Adrenal gland (tissue), 12 donors: ENCODE results near the gene CLIC4. TPM values are rescaled to one million over a fixed set of nuclear protein-coding genes. Genes with fewer than 3 reads are reported as not detected.
A peak's percentile ranks its signal among the peaks of the same experiment; 100 is the strongest.
"Not testable (repeated sequence)": the region's sequence is repeated elsewhere in the genome, so short reads cannot be mapped to it uniquely, and the experiment has no call there.

ENCODE experiments used
- DNase-seq, 7 donors: peaks; one replicate each; pipeline ENCODE4 v3.0.0-alpha.2; 2019 to 2020
- H3K27ac ChIP-seq, 5 donors: fragments of 200-600 bp; sonication (generic) in 4 of 5; 1 replicate in 3 of 5; 2 replicates in 2 of 5; pipeline versions ENCODE4 v1.5.1 to v1.8.0; 2016 to 2020; ENCODE audit warnings: mild to moderate bottlenecking in 1 of 5
- H3K27me3 ChIP-seq: fragments of 200-600 bp; 2 replicates; pipeline ENCODE4 v1.8.0; 2021
- H3K36me3 ChIP-seq, 2 donors: fragments of 200-600 bp; replicated peaks in 1 of 2; 1 replicate in 1 of 2; 2 replicates in 1 of 2; pipeline versions ENCODE4 v1.5.1 to v1.8.0; 2018 to 2022
- H3K4me1 ChIP-seq, 2 donors: fragments of 200-600 bp; replicated peaks in 1 of 2; 1 replicate in 1 of 2; 2 replicates in 1 of 2; pipeline versions ENCODE4 v1.5.1 to v1.8.0; 2018 to 2021
- H3K4me3 ChIP-seq, 4 donors: fragments of 200-600 bp; sonication (generic) in 3 of 4; one replicate each; pipeline ENCODE4 v1.5.1; 2016 to 2018
- H3K9me3 ChIP-seq, 3 donors: fragments of 200-600 bp; sonication (generic) in 1 of 3; replicated peaks in 1 of 3; 1 replicate in 2 of 3; 2 replicates in 1 of 3; pipeline versions ENCODE4 v1.5.1 to v1.8.0; 2016 to 2021
- POLR2A ChIP-seq, 2 donors: fragments of 450-650 bp; IDR thresholded peaks; one replicate each; pipeline ENCODE4 v1.6.1; 2017; ENCODE audit warnings: antibody characterized with exemption in 2 of 2, mild to moderate bottlenecking in 2 of 2, moderate library complexity in 1 of 2
- WGBS, 4 donors: extraction: QIAGEN DNeasy Blood & Tissue Kit in 2 of 4; methylation state at CpG; one replicate each; pipeline versions ENCODE4 v1.1.5 to v1.1.7; 2013 to 2017; 5-methylcytosine and 5-hydroxymethylcytosine counted together
- intact Hi-C, 2 donors: fragments of 100-400 bp; cut with DNase I; formaldehyde crosslinking; loops; one replicate each; pipeline versions ENCODE4 v1.14.1 to v1.15.0; 2022 to 2023
- polyA plus RNA-seq, 3 donors: library from polyadenylated mRNA; stranded (reverse); fragments of 200-250 nt in 2 of 3; fragments of 350-450 nt in 1 of 3; fragmentation: Illumina TruSeq in 1 of 3; extraction: RNeasy Lipid Tissue Mini Kit (QIAGEN cat#74804) in 1 of 3; gene quantifications; one replicate each; pipeline ENCODE4 v1.2.3, GENCODE V29; 2013 to 2014
- total RNA-seq, 9 donors: library from RNA; depleted of rRNA in 4 of 9; stranded (reverse); fragments of >200 nt in 4 of 9; fragments of 120-200 nt in 1 of 9; fragmentation: NEBNext Ultra II Directional in 1 of 9; extraction: Animal tissue kit (Norgen Biotek cat#: 25700) in 1 of 9; gene quantifications; one replicate each; pipeline versions ENCODE4 v1.1.0 to v1.2.4, GENCODE V29; 2013 to 2023
- TF ChIP-seq, protein P1 (sequence below), 6 experiments: fragments of 450-650 bp in 4 of 6; fragments of 200-600 bp in 2 of 6; sonication (generic) in 1 of 6; IDR thresholded peaks; 1 replicate in 5 of 6; 2 replicates in 1 of 6; pipeline versions ENCODE4 v1.5.1 to v1.8.0; 2016 to 2021; ENCODE audit warnings: antibody characterized with exemption in 6 of 6, mild to moderate bottlenecking in 2 of 6, moderate library complexity in 1 of 6
- donor health status: healthy with polysubstance abuse.
- donor health status: Bipolar disorder and iron deficiency.
- donor health status: DM: yes; HTN: yes; CAD: no.
- donor health status: DM: no; HTN: no; CAD: no.
- donor health status: DM: no; HTN: no; CAD: no.
- donor health status: DM: yes; HTN: yes; CAD: no.

Gene CLIC4
- total and polyA plus RNA-seq, 12 donors: 26.8 to 166 (median 107) TPM

DNA sequence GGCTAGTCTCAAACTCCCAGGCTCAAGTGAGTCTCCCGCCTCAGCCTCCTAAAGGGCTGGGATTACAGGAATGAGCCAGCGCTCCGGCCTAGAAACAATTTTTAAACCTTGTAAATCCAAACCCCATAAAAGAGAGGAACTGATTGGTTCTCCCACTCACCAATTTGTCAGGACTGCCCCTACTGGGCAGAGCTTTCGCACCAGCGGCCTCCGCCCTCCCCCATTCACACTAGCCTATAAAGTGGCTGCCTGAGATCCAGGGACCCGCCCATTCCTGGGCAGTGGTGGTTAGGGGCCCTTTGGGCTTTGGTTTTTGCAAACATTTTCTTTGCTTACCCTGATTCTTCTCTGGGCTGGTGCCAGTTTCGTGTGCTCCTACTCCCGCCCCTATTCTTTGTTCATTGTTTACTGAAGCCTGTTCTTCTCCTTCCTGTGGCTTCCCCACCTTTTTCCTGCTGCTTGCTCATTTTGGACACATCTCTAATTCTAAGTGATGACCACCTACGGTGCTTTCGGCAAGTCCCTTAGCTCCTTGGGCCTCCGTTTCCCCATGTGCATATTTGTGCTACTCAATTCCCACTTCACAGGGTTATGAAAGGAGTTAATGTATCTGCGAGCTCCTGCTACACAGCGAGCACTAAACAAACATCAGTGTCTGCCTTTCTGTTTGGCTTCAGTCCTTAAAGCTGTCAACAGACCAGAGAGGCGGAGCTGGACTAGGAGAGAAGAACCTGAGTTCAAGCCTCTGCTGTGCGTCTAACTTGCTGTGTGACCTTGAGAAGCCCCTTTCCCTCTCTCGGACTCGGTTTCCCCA lies 39.8 kb upstream of the CLIC4 start:
- Histone ChIP-seq H3K4me1 (peaks cover 0 to 5% of the 10 kb centered on the region in 2 donors), H3K27me3 (no peaks in the 10 kb centered on the region), H3K9me3 (no peaks in the 10 kb centered on the region), H3K27ac (peak overlapping the region in 2 of 5 donors; percentile 57 to 58), H3K4me3 (no peak overlapping the region), H3K36me3 (no peaks in the 10 kb centered on the region)
- TF ChIP-seq, protein P1, sequence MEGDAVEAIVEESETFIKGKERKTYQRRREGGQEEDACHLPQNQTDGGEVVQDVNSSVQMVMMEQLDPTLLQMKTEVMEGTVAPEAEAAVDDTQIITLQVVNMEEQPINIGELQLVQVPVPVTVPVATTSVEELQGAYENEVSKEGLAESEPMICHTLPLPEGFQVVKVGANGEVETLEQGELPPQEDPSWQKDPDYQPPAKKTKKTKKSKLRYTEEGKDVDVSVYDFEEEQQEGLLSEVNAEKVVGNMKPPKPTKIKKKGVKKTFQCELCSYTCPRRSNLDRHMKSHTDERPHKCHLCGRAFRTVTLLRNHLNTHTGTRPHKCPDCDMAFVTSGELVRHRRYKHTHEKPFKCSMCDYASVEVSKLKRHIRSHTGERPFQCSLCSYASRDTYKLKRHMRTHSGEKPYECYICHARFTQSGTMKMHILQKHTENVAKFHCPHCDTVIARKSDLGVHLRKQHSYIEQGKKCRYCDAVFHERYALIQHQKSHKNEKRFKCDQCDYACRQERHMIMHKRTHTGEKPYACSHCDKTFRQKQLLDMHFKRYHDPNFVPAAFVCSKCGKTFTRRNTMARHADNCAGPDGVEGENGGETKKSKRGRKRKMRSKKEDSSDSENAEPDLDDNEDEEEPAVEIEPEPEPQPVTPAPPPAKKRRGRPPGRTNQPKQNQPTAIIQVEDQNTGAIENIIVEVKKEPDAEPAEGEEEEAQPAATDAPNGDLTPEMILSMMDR (IDR thresholded peaks at IDR 0.05): no peak
- TF ChIP-seq POLR2A (IDR thresholded peaks at IDR 0.05): no peak
- peak; percentile 46 to 84 (median 70) for DNase-seq
- intact Hi-C loops: no loop called here
- WGBS, 4 donors: 49 to 68% (median 54%) methylated on average over 16 to 18 of the region's 18 CpGs

DNA sequence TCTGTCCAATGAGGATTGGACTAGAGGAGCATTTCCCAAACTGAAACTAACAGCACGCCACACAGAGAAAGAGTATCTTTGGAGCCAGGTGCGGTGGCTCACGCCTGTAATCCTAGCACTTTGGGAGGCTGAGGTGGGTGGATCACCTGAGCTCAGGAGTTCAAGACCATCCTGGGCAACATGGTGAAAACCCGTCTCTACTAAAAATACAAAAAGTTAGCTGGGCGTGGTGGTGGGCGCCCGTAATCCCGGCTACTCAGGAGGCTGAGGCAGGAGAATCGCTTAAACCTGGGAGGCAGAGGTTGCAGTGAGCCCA lies 39.2 kb upstream of the CLIC4 start:
- H3K36me3 ChIP-seq, H3K4me1 ChIP-seq, H3K9me3 ChIP-seq, H3K4me3 ChIP-seq, H3K27me3 ChIP-seq, intact Hi-C loops, DNase-seq: not testable (repeated sequence)
- WGBS, 4 donors: 92 to 100% (median 96%) methylated on average over 9 of the region's 9 CpGs
- peak overlapping the region in 1 of 5 donors; percentile 58 for H3K27ac ChIP-seq

DNA sequence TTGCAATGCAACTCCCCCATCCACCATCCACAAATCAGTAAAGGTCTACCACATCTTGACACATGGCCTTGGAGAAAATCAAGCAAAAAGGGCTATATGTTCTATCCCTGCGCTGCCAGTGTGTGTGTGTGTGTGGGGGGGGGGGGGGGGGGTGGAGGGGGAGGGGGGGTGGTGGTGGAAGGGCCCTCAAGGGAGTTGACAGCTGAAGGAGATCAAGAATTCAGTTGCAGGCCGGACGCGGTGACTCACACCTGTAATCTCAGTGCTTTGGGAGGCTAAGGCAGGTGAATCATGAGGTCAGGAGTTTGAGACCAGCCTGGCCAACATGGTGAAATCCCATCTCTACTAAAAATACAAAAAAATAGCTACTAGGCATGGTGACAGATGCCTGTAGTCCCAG lies 37.6 kb upstream of the CLIC4 start:
- H3K36me3 ChIP-seq: no peaks in the 10 kb centered on the region
- TF ChIP-seq, protein P1 (IDR thresholded peaks at IDR 0.05): no peak
- TF ChIP-seq POLR2A (IDR thresholded peaks at IDR 0.05): no peak
- DNase-seq: no peak
- no peak overlapping the region for H3K4me3 ChIP-seq
- intact Hi-C loops: no loop called here
- peaks cover 0 to 5% of the 10 kb centered on the region in 2 donors for H3K4me1 ChIP-seq
- WGBS, 4 donors: 32 to 58% (median 51%) methylated on average over 3 to 4 of the region's 4 CpGs
- H3K9me3 ChIP-seq: no peaks in the 10 kb centered on the region
- H3K27me3 ChIP-seq: no peaks in the 10 kb centered on the region
- H3K27ac ChIP-seq: no peak overlapping the region

DNA sequence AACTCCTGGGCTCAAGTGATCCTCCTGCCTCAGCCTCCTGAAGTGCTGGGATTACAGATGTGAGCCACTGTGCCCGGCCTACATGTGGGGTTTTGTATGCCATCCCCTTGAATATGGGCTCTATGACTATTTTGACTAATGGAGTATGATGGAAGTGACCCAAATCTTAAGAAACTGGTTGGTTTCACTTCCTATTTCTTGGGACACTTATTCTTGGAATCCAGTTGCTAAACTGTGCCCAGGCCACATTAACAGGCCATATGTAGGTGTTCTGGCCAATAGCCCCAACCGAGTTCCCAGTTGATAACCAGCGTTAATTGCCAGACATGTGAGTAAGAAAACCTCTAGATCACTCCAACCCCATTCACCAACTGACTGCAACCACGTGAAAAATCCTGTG lies 36.3 kb upstream of the CLIC4 start:
- Histone ChIP-seq H3K27me3 (no peaks in the 10 kb centered on the region), H3K9me3 (no peaks in the 10 kb centered on the region), H3K4me3 (no peak overlapping the region), H3K36me3 (no peaks in the 10 kb centered on the region), H3K4me1 (peaks cover 0 to 5% of the 10 kb centered on the region in 2 donors), H3K27ac (no peak overlapping the region)
- intact Hi-C loops: no loop called here
- DNase-seq: no peak
- TF ChIP-seq, protein P1 (IDR thresholded peaks at IDR 0.05): no peak
- no peak for TF ChIP-seq POLR2A (IDR thresholded peaks at IDR 0.05)
- WGBS, 4 donors: 73 to 89% (median 80%) methylated on average over 4 of the region's 4 CpGs
